Esophagus muscularis mucosa (tissue), 4 donors: ENCODE results near the gene ITPR1.

ENCODE experiments used
- CTCF ChIP-seq, 3 experiments: fragments of 200-600 bp in 2 of 3; fragments of 450-650 bp in 1 of 3; sonication (generic) in 2 of 3; IDR thresholded peaks; one replicate each; pipeline ENCODE4 v1.5.1; 2017 to 2019; ENCODE audit warnings: antibody characterized with exemption in 3 of 3, mild to moderate bottlenecking in 2 of 3, moderate library complexity in 1 of 3
- EP300 ChIP-seq: sonication (generic); formaldehyde crosslinking; IDR thresholded peaks from one replicate; pipeline ENCODE4 v1.6.1; 2017; ENCODE audit warnings: antibody characterized with exemption
- POLR2A ChIP-seq: fragments of 450-650 bp; IDR thresholded peaks from one replicate; pipeline ENCODE4 v1.6.1; 2017; ENCODE audit warnings: antibody characterized with exemption, moderate library complexity, mild to moderate bottlenecking, low read depth
- POLR2AphosphoS5 ChIP-seq, 2 donors: sonication (generic); formaldehyde crosslinking; IDR thresholded peaks; one replicate each; pipeline ENCODE4 v1.6.1; 2017; ENCODE audit warnings: antibody characterized with exemption in 2 of 2

GRCh38 chr3:4574426-4574965 lies 81.3 kb downstream of the ITPR1 start:
- peak in 1 of 2 donors; percentile 31 for TF ChIP-seq POLR2AphosphoS5 (IDR thresholded peaks at IDR 0.05)
- TF ChIP-seq CTCF (IDR thresholded peaks at IDR 0.05): no peak
- no peak for TF ChIP-seq POLR2A
- no peak for TF ChIP-seq EP300
